Neural cell (in vitro differentiated cells): ENCODE results near the gene SEC63.

Source experiments
- EP300 ChIP-seq: fragments of 450-650 bp; conservative IDR thresholded peaks from 2 replicates; pipeline ENCODE4 v1.6.1; 2014; ENCODE audit warnings: antibody characterized with exemption, mild to moderate bottlenecking, moderate library complexity; ENCODE audit not compliant: poor library complexity, severe bottlenecking
- EZH2 ChIP-seq: fragments of 200-600, 300-800 bp; shearing (Covaris generic), sonication (generic); IDR thresholded peaks from 2 replicates; pipeline ENCODE4 v1.6.1; 2014; ENCODE audit warnings: antibody characterized with exemption, low read length, borderline replicate concordance, mild to moderate bottlenecking; ENCODE audit not compliant: insufficient read depth, poor library complexity, severe bottlenecking
- MXI1 ChIP-seq: fragments of 450-650 bp; conservative IDR thresholded peaks from 2 replicates; pipeline ENCODE4 v1.6.1; 2014; ENCODE audit warnings: antibody characterized with exemption, mild to moderate bottlenecking; ENCODE audit not compliant: poor library complexity, severe bottlenecking
- POLR2AphosphoS5 ChIP-seq: IDR thresholded peaks from 2 replicates; pipeline ENCODE4 v1.6.1; 2012
- RAD21 ChIP-seq: fragments of 450-650 bp; conservative IDR thresholded peaks from 2 replicates; pipeline ENCODE4 v1.6.1; 2014; ENCODE audit warnings: antibody characterized with exemption, mild to moderate bottlenecking, moderate library complexity
- SMC3 ChIP-seq: fragments of 450-650 bp; conservative IDR thresholded peaks from 2 replicates; pipeline ENCODE4 v1.6.1; 2014; ENCODE audit warnings: antibody characterized with exemption, mild to moderate bottlenecking, moderate library complexity; ENCODE audit not compliant: poor library complexity
- TAF1 ChIP-seq: IDR thresholded peaks from 2 replicates; pipeline ENCODE4 v1.6.1; 2012; ENCODE audit warnings: low read depth
- TF ChIP-seq, protein P1 (sequence below): fragments of 450-650 bp; IDR thresholded peaks from 2 replicates; pipeline ENCODE4 v1.5.1; 2014; ENCODE audit warnings: antibody characterized with exemption, mild to moderate bottlenecking, moderate library complexity; ENCODE audit not compliant: poor library complexity, severe bottlenecking
- TF ChIP-seq, protein P2 (sequence below): IDR thresholded peaks from 2 replicates; pipeline ENCODE4 v1.6.1; 2012; ENCODE audit warnings: borderline replicate concordance

DNA sequence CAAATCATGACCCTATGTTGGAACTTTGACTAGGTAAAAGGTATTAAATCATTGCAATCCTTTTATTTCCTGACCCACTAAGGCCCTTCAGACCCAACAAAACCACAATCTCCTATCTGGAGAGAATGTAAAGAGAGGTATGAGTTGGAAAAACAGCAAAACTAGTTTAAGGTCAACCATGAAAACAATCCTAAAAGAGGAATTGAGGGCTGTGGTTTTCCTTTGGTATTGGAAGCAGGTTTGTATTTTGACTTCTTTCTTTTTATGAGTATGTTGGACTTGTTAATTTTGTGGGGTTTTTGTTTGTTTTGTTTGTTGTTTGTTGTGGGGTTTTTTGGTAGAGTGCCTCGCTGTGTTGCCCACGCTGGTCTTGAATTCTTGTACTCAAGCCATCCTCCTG, 4.7 kb upstream of the SEC63 start:
- TF ChIP-seq EP300 (no peak), RAD21 (no peak), EZH2 (no peak), POLR2AphosphoS5 (no peak), SMC3 (no peak), MXI1 (no peak), TAF1 (no peak)
- TF ChIP-seq, protein P1, sequence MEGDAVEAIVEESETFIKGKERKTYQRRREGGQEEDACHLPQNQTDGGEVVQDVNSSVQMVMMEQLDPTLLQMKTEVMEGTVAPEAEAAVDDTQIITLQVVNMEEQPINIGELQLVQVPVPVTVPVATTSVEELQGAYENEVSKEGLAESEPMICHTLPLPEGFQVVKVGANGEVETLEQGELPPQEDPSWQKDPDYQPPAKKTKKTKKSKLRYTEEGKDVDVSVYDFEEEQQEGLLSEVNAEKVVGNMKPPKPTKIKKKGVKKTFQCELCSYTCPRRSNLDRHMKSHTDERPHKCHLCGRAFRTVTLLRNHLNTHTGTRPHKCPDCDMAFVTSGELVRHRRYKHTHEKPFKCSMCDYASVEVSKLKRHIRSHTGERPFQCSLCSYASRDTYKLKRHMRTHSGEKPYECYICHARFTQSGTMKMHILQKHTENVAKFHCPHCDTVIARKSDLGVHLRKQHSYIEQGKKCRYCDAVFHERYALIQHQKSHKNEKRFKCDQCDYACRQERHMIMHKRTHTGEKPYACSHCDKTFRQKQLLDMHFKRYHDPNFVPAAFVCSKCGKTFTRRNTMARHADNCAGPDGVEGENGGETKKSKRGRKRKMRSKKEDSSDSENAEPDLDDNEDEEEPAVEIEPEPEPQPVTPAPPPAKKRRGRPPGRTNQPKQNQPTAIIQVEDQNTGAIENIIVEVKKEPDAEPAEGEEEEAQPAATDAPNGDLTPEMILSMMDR, result no peak
- TF ChIP-seq, protein P2, sequence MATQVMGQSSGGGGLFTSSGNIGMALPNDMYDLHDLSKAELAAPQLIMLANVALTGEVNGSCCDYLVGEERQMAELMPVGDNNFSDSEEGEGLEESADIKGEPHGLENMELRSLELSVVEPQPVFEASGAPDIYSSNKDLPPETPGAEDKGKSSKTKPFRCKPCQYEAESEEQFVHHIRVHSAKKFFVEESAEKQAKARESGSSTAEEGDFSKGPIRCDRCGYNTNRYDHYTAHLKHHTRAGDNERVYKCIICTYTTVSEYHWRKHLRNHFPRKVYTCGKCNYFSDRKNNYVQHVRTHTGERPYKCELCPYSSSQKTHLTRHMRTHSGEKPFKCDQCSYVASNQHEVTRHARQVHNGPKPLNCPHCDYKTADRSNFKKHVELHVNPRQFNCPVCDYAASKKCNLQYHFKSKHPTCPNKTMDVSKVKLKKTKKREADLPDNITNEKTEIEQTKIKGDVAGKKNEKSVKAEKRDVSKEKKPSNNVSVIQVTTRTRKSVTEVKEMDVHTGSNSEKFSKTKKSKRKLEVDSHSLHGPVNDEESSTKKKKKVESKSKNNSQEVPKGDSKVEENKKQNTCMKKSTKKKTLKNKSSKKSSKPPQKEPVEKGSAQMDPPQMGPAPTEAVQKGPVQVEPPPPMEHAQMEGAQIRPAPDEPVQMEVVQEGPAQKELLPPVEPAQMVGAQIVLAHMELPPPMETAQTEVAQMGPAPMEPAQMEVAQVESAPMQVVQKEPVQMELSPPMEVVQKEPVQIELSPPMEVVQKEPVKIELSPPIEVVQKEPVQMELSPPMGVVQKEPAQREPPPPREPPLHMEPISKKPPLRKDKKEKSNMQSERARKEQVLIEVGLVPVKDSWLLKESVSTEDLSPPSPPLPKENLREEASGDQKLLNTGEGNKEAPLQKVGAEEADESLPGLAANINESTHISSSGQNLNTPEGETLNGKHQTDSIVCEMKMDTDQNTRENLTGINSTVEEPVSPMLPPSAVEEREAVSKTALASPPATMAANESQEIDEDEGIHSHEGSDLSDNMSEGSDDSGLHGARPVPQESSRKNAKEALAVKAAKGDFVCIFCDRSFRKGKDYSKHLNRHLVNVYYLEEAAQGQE, result no peak
